ENCODE measurements around the gene NPAS3. TPM values are rescaled to one million over a fixed set of nuclear protein-coding genes. Genes with fewer than 3 reads are reported as not detected.

NPAS3 gene
- total RNA-seq, 1 donor from 2014 or later = 0.95 TPM

GRCh38 chr14:33711811-33712216 lies 773.1 kb downstream of the NPAS3 start:
- Histone ChIP-seq H3K36me3 (no peaks in the 10 kb centered on the region), H3K9me3 (no peaks in the 10 kb centered on the region), H3K27me3 (ENCODE audit: low read depth) (no peaks in the 10 kb centered on the region), H3K27ac (no peak overlapping the region), H3K4me1 (no peaks in the 10 kb centered on the region), H3K4me3 (no peak overlapping the region)
- DNase-seq = no peak
- ATAC-seq = no peak
- intact Hi-C loops (cut with DNase I) = no loop called here
- no peak for TF ChIP-seq CTCF (IDR thresholded peaks at IDR 0.05)

- no peak overlapping the region for H3K4me3 ChIP-seq
- ATAC-seq = no peak
- H3K27me3 ChIP-seq (ENCODE audit: low read depth) = no peaks in the 10 kb centered on the region
Measured at GRCh38 chr14:33714527-33715226, 776.0 kb downstream of the NPAS3 start.

GRCh38 chr14:33715227-33715528 lies 776.5 kb downstream of the NPAS3 start:
- Histone ChIP-seq H3K27me3 (ENCODE audit: low read depth) (no peaks in the 10 kb centered on the region), H3K27ac (no peak overlapping the region), H3K9me3 (no peaks in the 10 kb centered on the region), H3K4me1 (no peaks in the 10 kb centered on the region), H3K36me3 (no peaks in the 10 kb centered on the region), H3K4me3 (no peak overlapping the region)
- ATAC-seq (no peak), DNase-seq (no peak)
- intact Hi-C loops (cut with DNase I) = no loop called here
- TF ChIP-seq CTCF (IDR thresholded peaks at IDR 0.05) = no peak

More at GRCh38 chr14:33714527-33715226, 776.0 kb downstream of the NPAS3 start:
- DNase-seq = no peak
- Histone ChIP-seq H3K36me3 (no peaks in the 10 kb centered on the region), H3K27ac (no peak overlapping the region), H3K4me1 (no peaks in the 10 kb centered on the region), H3K9me3 (no peaks in the 10 kb centered on the region)
- intact Hi-C loops (cut with DNase I) = no loop called here
- no peak for TF ChIP-seq CTCF (IDR thresholded peaks at IDR 0.05)

- no peaks in the 10 kb centered on the region for H3K9me3 ChIP-seq
Measured at GRCh38 chr14:33716921-33717320, 778.2 kb downstream of the NPAS3 start.

GRCh38 chr14:33717866-33718265 lies 779.2 kb downstream of the NPAS3 start:
- Histone ChIP-seq H3K36me3 (no peaks in the 10 kb centered on the region), H3K4me1 (no peaks in the 10 kb centered on the region), H3K27me3 (ENCODE audit: low read depth) (no peaks in the 10 kb centered on the region), H3K9me3 (no peaks in the 10 kb centered on the region), H3K27ac (no peak overlapping the region), H3K4me3 (no peak overlapping the region)
- no peak for DNase-seq
- TF ChIP-seq CTCF (IDR thresholded peaks at IDR 0.05) = no peak
- ATAC-seq = no peak
- intact Hi-C loops (cut with DNase I) = no loop called here

More at GRCh38 chr14:33716921-33717320, 778.2 kb downstream of the NPAS3 start:
- Histone ChIP-seq H3K36me3 (no peaks in the 10 kb centered on the region), H3K27me3 (ENCODE audit: low read depth) (no peaks in the 10 kb centered on the region), H3K27ac (no peak overlapping the region), H3K4me1 (no peaks in the 10 kb centered on the region), H3K4me3 (no peak overlapping the region)
- intact Hi-C loops (cut with DNase I) = no loop called here
- DNase-seq = no peak
- ATAC-seq = no peak
- no peak for TF ChIP-seq CTCF (IDR thresholded peaks at IDR 0.05)
